CD4-positive, alpha-beta T cell treated with Interferon gamma for 1 hour (primary cell): Measurements from ENCODE around the gene DNAJB12.
"Not testable (repeated sequence)": the region's sequence is repeated elsewhere in the genome, so short reads cannot be mapped to it uniquely, and the experiment has no call there.

Experiments used
- DNase-seq: peaks from one replicate; pipeline ENCODE4 v3.0.0-alpha.2; 2020

The DNAJB12 gene

GRCh38 chr10:72354356-72355213, at the start of gene DNAJB12:
Gene DNAJB12 (minus strand): TSS chr10:72354919. CDS start chr10:72354897, 22 bp downstream.
- DNase-seq: peak; percentile 89

- not testable (repeated sequence) for DNase-seq
Measured at GRCh38 chr10:72395581-72395980, 40.9 kb upstream of the DNAJB12 start.

- DNase-seq: no peak
Measured at GRCh38 chr10:72392571-72392970, 37.9 kb upstream of the DNAJB12 start.

GRCh38 chr10:72390764-72391163, 36.0 kb upstream of the DNAJB12 start:
- DNase-seq: no peak

GRCh38 chr10:72389716-72390115, 35.0 kb upstream of the DNAJB12 start:
- DNase-seq: no peak

GRCh38 chr10:72389014-72389413, 34.3 kb upstream of the DNAJB12 start:
- no peak for DNase-seq

- DNase-seq: no peak
Measured at GRCh38 chr10:72388062-72388461, 33.3 kb upstream of the DNAJB12 start.

GRCh38 chr10:72386916-72387586, 32.3 kb upstream of the DNAJB12 start:
- DNase-seq: no peak

GRCh38 chr10:72385724-72386123, 31.0 kb upstream of the DNAJB12 start:
- no peak for DNase-seq

- DNase-seq: not testable (repeated sequence)
Measured at GRCh38 chr10:72384982-72385381, 30.3 kb upstream of the DNAJB12 start.

GRCh38 chr10:72379776-72380175, 25.1 kb upstream of the DNAJB12 start:
- DNase-seq: no peak

- no peak for DNase-seq
Measured at GRCh38 chr10:72379062-72379461, 24.3 kb upstream of the DNAJB12 start.

- no peak for DNase-seq
Measured at GRCh38 chr10:72375585-72375984, 20.9 kb upstream of the DNAJB12 start.

- no peak for DNase-seq
Measured at GRCh38 chr10:72375173-72375572, 20.5 kb upstream of the DNAJB12 start.

- no peak for DNase-seq
Measured at GRCh38 chr10:72370201-72370722, 15.5 kb upstream of the DNAJB12 start.

GRCh38 chr10:72367301-72367960, 12.7 kb upstream of the DNAJB12 start:
- DNase-seq: no peak

- DNase-seq: no peak
Measured at GRCh38 chr10:72365106-72365895, 10.6 kb upstream of the DNAJB12 start.

- peak; percentile 82 for DNase-seq
Measured at GRCh38 chr10:72364239-72364777, 9.6 kb upstream of the DNAJB12 start.

GRCh38 chr10:72356987-72357386, 2.3 kb upstream of the DNAJB12 start:
- DNase-seq: no peak

GRCh38 chr10:72356115-72356514, 1.4 kb upstream of the DNAJB12 start:
- DNase-seq: no peak

GRCh38 chr10:72355214-72355555, 466 bp upstream of the DNAJB12 start:
- DNase-seq: no peak

GRCh38 chr10:72353965-72354355, 759 bp downstream of the DNAJB12 start:
- DNase-seq: no peak
